Hematopoietic multipotent progenitor cell treated with erythropoietin and hydrocortisone succinate and interleukin-3 and kit ligand, for 6 days (in vitro differentiated cells): ENCODE measurements around the gene ADRA2B.
"Not testable (repeated sequence)": the region's sequence is repeated elsewhere in the genome, so short reads cannot be mapped to it uniquely, and the experiment has no call there.

Experiments
- DNase-seq: peaks from one replicate; pipeline ENCODE4 v3.0.0-alpha.2; 2015

The ADRA2B gene

GRCh38 chr2:96150007-96150640, 33.8 kb upstream of the ADRA2B start:
- no peak for DNase-seq

DNA sequence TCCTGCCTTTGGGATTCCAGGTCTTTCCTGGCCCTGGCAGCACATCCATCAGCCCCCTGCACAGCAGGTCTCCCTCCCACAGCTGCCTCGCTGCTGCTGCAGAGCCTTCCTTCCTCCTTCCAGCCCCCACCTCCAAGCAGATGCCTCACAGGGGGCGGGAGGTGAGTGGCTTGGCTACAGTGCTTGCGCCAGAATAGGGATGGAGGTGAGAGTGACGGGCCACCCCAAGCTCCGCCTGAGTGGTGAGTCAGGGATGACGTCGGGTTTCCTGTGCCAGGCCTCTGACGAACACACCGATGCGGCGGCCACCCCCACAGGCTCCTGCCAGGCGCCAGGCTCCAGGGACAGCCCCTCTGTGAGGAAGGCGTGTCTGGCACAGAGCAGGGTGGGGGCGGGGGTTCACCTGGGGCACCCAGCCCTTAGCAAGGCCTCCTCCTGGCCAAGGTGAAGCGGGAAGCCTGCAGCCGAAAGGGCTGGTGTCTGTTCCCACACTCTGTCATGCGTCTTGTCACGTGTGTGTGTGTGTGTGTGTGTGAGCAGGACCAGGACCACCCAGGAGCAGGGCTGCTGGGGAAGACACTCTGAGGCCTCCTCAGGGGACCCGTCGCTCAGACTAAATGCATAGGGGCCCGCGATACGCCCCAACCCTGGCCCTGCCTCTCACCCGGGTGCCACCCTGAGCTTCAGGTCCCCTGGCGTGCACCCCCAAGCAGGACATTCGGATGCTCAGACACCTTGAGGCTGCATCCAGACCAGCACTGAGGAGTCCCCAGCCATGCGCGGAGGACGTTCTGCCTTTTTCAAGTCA, 32.2 kb upstream of the ADRA2B start:
- DNase-seq = peak; percentile 85

GRCh38 chr2:96147593-96148201, 31.3 kb upstream of the ADRA2B start:
- DNase-seq = peak; percentile 32

- peak; percentile 31 for DNase-seq
These were observed 30.7 kb upstream of the ADRA2B start for GRCh38 chr2:96146881-96147592.

GRCh38 chr2:96146153-96146880, 29.9 kb upstream of the ADRA2B start:
- DNase-seq = peak; percentile 58

DNA sequence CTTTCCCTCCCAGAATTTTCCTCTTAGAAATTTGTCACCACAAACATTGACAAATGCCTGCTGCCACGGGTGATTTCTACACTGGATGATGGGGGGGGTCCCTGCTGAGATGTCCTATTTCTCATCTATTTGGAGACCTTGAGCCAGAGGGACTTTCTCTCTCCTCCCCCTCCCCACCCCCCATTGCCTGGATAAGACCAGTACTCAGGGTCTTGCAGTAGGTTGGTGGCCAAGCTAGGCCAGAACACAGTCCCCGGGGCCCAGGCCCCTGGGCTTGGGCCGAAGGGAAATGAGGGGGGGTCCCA, 29.4 kb upstream of the ADRA2B start:
- no peak for DNase-seq

DNA sequence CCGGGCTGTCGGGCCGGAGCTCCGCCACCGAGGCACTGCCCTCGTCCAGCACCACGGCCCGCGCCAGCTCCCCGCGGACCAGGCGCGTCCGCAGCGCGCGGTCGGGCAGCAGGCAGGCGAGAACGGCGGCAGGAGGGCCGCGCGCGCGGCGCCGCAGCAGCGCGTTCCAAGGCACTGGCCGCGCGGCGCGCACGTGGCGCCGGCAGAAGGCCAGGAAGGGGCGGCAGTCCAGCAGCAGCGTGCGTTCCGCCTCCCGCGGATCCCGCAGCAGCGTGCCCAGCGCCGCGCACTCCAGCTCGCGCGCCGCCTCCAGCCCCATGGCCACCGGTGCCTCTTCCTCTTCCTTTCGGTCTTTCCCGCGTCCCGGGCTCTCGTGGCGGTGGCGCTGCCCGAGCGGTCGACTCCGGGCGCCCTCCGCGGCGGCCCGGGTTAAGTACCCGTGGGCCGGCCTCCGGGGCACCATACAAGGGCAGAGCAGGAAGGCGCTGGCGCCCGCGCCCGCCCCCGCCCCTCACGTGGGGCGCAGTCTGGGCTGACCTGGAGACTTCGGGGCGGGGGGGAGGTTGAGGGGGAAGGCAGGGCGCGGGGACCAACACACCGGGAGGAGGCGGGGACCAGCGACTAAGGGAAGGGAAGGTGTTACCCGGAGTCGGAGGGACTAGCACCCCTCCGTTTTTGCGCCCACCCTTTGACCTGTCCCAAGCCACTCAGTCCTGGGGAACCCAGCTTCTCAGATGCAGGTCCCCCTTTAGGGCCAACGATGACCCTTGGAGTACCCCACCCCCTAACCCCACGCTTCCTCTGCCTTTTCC, 28.9 kb upstream of the ADRA2B start, which contains the start of gene DUSP2:
TSS of gene DUSP2 (minus strand) at position 405 of the 812 bp plus-strand sequence. CDS start at position 319, 86 bp downstream.
- peak; percentile 91 for DNase-seq

DNA sequence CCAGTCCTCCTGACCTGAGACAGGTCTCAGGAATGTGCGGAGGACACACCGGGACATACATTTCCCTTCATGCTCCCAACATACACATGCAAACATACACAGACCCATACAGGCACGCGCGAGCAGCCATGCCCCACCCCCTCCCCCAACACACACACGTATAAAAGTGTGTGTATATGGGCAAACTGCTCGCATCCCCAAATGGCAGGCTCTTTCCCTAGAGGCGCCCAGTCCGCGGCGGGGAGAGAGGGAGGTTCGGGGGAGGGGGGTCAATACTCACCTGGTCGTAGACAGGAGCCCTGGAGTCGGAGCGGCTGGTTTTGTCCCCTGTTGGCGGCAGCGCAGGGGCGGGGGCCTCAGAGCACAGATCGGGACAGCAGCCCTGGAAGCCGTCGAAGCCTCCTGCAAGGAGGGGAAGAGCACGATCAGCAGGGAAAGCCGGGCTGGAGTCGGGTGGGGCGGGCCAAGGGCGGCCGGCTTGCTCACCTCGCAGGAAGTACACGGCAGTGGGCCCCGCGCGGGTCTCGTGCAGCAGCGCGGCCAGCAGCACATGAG, 28.2 kb upstream of the ADRA2B start:
- peak; percentile 47 for DNase-seq

DNA sequence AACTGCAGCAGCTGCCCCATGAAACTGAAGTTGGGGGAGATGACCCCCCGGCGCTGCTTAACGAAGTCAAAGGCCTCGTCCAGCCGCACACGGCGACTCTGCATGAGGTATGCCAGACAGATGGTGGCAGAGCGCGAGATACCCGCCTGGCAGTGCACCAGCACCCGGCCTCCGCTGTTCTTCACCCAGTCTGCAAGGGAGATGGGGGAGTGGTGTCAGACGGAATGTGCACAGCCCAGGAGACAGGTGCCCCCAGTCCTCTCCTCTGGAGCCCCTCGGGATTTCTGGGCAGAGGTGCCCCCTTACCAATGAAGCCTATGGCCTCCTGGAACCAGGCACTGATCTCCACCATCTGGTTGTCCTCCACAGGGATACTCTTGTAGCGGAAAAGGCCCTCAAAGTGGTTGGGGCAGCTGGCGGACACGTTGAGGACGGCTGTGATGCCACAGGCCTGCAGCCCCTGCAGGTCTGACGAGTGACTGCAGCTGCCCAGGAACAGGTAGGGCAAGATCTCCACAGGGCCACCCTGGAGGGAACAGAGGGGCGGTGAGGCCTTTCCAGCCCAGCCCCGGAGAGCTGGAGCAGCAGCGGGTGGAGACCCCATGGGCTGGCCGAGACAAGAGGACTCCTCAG, 27.6 kb upstream of the ADRA2B start:
- peak; percentile 49 for DNase-seq

GRCh38 chr2:96143231-96143847, 27.0 kb upstream of the ADRA2B start:
- DNase-seq = no peak

DNA sequence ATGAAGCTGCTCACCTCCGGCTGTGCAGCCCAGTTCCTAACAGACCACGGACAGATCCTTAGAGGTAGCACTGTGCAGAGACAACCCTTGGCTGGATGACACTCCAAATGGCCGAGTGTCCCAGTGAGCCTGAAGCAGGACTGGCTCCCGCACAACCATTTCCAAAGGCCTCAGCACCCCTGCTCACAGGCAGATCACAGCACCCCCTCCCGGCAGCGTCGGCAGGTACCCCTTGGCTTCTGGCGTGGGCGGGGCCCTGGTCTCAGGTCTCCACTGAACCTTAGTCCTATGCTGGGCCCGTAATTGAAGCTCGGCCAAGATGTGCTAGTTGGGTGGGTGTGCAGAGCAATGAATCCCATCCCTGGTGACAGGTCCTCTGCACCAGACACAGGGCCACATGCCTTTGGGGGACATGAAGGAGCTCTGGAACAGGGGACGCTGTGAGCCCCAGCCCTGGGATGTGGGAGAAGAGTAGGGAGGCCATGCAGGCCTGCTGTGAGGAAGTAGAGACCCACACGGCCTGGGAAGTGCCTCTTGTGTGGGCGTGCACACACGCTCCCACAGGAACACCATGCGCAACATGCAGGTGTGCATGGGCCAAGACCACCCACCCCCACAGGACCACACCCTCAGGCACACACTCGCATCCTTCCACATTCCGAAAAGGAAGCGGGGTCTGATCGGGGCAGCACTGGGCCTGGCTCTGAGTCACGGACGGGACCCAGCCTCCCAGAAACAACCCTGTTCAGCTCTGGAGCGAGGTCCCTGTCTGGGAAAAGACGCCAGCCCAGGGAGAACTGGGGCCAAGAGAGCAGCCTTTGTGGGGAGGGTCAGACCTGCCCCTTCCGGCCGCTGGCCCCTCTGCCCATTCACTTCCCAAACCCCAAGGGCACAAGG, 26.1 kb upstream of the ADRA2B start:
- no peak for DNase-seq

- not testable (repeated sequence) for DNase-seq
These were observed 25.2 kb upstream of the ADRA2B start for GRCh38 chr2:96141624-96141967.

DNA sequence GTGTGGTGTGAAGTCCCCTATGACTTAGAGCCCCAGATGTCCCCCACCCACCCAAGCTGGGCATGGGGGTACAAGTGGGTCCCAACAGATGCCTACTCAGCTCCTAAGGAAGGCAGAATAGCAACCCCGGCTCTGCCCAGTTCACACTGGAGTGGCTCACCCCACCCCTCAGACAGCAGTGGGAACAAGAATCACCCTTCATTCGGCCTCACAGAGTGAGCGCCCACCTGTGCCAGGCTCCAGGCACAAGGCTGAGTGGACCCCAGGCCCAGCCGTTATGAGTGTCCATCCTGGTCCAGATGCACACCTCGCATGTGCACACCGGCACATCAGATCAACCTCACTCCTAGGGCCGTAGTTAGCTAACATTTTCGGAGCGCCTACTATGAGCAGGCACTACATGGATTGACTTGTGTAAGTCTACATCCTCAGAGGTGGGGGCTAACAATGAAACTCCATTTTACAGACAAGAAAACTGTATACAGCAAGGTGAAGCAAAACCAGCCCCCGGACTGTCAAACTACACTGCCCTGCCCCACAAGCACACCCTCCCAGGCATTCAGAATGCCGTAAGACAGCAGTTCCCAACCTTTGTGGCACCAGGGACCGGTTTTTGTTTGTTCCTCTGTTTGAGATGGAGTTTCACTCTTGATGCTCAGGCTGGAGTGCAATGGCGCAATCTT, 24.7 kb upstream of the ADRA2B start:
- DNase-seq = no peak

DNA sequence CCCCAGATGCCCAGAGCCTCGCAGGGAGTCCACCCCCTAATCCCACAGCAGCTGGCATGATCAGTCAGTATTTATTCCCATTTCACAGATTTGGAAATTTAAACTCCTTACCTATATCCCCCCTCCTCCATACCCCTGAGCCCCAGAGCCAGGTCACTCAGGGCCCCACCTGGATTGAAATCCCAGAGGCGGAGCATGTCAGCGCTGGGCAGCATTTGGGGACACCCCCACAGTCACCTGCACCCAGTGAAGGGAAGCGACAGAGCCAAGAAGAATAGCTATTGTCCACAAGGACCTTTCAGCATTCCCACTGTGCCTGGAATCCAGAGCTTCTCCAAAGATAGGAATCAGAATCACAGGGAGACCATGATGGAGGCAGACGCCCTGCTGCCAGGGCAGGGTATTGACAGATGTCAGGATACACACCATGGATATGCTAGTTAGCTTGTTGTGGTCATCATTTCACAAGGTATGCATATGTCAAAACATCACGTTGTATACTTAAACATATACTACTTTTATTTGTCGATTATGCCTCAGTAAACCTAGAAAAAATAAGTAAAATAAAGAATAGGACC, 22.9 kb upstream of the ADRA2B start:
- no peak for DNase-seq

GRCh38 chr2:96138179-96139145, 22.1 kb upstream of the ADRA2B start, which contains the start of gene ASTL:
TSS of gene ASTL (minus strand) at chr2:96138502. CDS start at chr2:96138436, 66 bp downstream.
- DNase-seq = peak; percentile 81

- no peak for DNase-seq
These were observed 21.2 kb upstream of the ADRA2B start for GRCh38 chr2:96137321-96138178.
